Stimulated activated CD8-positive, alpha-beta memory T cell treated with anti-CD3 and anti-CD28 coated beads, Interleukin-7, amount 100 ng/mL, for 48 hours (primary cell): ENCODE data around the gene SRSF6.
"Not testable (repeated sequence)": the region's sequence is repeated elsewhere in the genome, so short reads cannot be mapped to it uniquely, and the experiment has no call there.

ENCODE experiments used
- DNase-seq, 2 donors: peaks; one replicate each; pipeline ENCODE4 v3.0.0-alpha.2; 2020; ENCODE audit warnings: low read depth in 1 of 2; ENCODE audit errors: extremely low read depth in 1 of 2

SRSF6 gene

DNA sequence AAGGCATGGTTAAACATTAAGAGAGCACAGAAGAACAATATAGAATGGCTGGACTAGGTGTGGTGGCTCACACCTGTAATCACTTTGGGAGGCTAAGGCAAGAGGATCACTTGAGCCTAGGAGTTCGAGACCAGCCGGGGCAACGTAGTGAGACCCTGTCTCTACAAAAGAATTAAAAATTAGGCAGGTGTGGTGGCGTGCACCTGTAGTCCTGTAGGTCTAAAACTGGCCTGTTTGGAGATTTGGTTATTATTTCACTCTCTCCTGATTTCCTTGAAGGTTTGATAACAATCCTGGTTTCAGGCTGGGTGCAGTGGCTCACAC lies 15.6 kb downstream of the SRSF6 start:
- DNase-seq = no peak

- no peak for DNase-seq
Measured at GRCh38 chr20:43477193-43477592, 19.5 kb downstream of the SRSF6 start.

GRCh38 chr20:43477619-43478018 lies 19.9 kb downstream of the SRSF6 start:
- DNase-seq = no peak

- no peak for DNase-seq
Measured at GRCh38 chr20:43490038-43490437, 32.3 kb downstream of the SRSF6 start.

DNA sequence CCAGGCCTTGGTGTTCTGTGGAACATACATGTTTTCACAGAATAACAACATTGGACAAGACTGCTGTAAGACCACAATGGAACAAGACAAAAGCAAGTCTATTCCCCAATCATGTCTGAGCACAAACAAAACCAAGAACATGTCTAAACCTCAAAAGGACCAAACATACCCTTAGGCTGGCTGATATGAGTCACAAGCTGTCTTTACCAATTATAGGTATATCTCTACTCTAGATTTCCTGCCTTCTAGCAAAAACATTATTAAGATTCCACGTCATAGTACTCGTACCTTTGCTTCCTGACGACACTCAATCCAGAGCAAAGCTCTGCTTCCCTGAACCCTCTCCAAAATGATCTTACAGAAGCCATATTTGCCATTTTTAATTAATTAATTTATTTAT lies 34.4 kb downstream of the SRSF6 start:
- no peak for DNase-seq

GRCh38 chr20:43495388-43495787 lies 37.7 kb downstream of the SRSF6 start:
- no peak for DNase-seq

- not testable (repeated sequence) for DNase-seq
Measured at GRCh38 chr20:43502021-43502420, 44.3 kb downstream of the SRSF6 start.

DNA sequence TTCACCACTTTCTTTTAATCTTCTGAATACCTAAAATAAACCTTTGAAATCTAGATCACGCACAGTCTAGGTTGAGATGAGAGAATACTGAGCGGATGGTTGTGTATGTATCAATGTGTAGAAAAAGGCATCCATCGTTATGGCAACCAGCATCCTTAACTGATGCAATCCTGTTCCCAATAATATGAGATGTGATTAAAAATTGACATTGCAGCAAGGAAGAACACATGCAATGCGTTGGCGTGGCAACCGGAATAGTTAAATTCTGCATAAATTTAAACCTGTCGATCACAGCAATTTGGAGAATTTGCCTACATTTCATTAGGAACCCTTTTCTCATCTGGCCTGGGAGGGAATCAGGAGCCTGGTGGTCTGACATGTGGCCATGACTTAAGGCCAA lies 48.5 kb downstream of the SRSF6 start:
- DNase-seq = no peak

DNA sequence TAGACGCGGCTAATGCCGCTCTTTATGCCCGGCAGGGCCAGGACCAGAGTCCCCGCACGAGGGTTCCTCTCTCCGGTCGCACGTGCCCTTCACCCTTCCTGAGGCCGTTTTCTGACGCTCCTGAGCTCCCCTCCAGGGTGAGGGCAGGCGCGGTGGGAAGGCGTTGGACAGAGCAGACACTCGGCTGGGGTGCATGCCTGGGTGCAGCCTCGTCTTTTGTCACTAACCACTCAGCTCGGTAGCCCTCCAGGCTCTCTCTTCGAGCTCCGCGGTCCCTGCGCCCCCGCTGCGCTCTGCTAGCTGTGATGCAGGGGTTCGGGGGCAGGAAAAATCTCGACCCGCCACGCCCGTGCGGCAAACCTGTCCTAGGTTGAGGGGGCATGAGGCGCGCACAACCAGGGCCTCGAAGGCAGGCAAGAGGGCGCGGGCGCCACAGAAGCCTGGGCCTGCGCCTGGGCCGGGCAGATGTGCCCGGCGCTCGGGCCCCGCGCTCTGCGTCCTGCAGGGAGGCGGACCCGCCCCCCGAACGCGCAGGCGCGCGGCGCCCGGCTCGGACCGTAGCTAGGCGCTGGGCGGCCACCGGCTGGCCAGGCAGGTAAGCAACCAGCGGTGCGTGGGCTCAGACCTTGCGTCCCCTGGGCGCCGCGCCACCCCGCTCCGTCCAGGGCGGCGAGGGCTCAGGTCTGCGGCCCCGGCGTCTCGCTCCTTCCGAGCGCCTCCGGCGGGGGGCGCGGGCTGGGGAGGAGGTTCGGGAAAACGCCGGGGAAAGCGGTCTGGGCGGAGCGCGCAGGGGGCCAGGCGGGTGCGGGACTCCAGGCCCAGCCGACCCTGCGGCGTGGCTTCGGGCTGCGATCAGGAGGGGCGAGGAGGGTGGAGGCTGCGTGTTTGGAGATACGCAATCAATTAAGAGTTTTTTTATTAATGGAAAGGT lies 49.7 kb downstream of the SRSF6 start, which contains the start of gene L3MBTL1:
L3MBTL1 (plus strand) TSS at position 548 of the 931 bp plus-strand sequence. CDS start 5,807 bp downstream, outside the sequence.
- no peak for DNase-seq

DNA sequence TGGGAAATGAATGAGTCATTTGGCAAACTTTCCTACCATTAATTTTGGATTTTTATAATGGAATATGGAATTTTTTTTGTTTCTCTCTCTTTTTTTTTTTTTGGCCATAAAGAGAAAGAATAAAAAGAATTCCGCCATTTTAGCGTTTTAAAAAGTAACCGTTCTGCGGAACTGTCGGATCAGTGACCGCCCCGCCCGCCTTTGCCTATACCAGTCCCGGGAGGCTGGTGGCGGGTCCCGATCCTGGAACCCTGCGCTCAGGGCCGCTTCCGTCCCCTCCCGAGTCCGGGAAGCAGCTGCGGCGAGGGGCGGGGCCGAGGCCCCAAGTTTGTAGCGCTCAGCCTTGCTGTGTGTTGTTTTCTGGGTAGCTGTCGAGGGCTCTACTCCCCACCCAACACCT lies 50.4 kb downstream of the SRSF6 start:
- no peak for DNase-seq

DNA sequence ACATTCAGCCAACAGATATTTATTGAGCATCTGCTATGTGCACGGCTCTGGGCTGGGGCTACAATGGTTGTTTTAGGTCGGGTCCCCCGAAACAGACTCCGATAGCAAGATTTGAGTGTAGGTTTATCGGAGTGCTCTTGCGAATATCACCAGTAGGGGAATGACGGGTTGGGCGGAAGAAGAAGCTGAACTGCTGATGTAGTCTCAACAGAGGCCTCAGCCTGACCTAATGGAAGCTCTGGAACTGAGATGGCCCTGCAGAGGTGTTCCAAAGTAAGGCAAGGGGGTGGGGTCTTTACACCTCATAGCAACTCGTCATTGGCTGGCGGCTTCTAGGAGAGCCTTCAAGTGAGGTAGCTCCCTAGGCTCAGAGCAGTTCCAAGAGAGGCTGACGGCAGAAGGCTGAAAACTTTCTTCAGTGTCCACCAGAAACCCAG lies 50.9 kb downstream of the SRSF6 start:
- no peak for DNase-seq

GRCh38 chr20:43511879-43512278 lies 54.2 kb downstream of the SRSF6 start:
- DNase-seq = no peak

DNA sequence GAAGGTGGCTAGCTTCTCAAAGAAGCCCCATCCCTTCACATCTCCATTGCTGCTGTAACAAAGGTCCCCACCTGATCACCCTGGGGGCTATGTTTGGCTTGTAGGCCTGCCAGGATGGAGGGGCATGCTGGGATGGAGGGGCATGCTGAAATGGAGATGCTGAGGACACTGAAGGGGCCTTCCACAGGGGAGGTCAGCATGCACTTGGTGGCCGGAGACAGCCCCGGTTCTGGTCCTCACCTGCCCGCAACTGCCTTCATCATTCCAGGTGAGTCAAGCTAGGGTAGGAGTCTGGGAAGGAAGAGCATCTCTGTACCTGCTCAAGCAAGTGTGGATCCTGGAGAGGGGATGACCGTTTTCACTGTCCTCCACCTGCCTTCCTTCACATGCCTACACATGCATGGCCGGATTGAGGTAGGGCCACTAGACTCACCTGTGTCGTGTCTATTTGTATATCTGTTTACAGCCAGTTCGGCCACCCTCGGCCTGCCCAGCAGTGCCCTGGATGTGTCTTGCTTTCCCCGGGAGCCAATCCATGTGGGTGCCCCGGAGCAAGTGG lies 55.8 kb downstream of the SRSF6 start:
- DNase-seq = no peak
